Measurements from ENCODE around the gene CIC. TPM values are rescaled to one million over a fixed set of nuclear protein-coding genes. Genes with fewer than 3 reads are reported as not detected.

CIC gene
- polyA plus RNA-seq, 1 donor (not counting 4 experiments of a cell fraction or from before 2014, with no cell fraction given) = 3.1 TPM

DNA sequence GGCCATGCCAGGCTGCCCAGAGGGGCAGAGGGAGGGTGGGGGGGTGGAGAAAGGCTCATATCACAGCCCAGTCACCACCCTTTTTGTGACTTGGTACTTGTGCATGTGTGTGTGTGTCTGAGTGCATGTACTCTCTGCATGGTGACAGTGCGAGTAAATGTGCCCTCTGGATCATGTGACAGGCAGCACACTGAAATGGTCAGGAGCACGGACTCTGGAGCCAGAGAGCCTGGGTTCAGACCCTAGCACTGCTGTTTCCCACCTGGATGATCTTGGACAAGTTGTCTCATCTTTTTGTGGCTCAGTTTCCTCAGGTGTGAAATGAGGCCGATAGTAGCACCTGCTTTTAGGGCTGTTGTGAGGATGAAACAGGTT, 2.0 kb downstream of the CIC start:
- H3K9me3 ChIP-seq (ENCODE audit: control insufficient read depth, low read depth, low read length) = no peaks in the 10 kb centered on the region
- H3K4me3 ChIP-seq (ENCODE audit: control insufficient read depth in 2 of 3, extremely low read depth in 1 of 3, insufficient read depth in 2 of 3, low read depth in 1 of 3, low read length in 3 of 3) = peak overlapping the region in 2 of 3 experiments; percentile 6 to 59
- H3K36me3 ChIP-seq (ENCODE audit: control insufficient read depth in 2 of 2, extremely low read depth in 1 of 2, insufficient read depth in 2 of 2, low read length in 2 of 2) = peaks cover 19 to 23% of the 10 kb centered on the region in 2 experiments
- no peak for TF ChIP-seq CTCF (optimal IDR thresholded peaks at IDR 0.05 in 1 of 3, IDR thresholded peaks at IDR 0.05 in 1 of 3, conservative IDR thresholded peaks at IDR 0.05 in 1 of 3; ENCODE audit: extremely low read depth in 1 of 3, insufficient read depth in 2 of 3, low read length in 3 of 3)
- no peak for TF ChIP-seq EZH2 (IDR thresholded peaks at IDR 0.05; ENCODE audit: low read length)
- no peak overlapping the region for H2AFZ ChIP-seq (ENCODE audit: control insufficient read depth, low read length)
- H3K27me3 ChIP-seq (ENCODE audit: control insufficient read depth, extremely low read depth, insufficient read depth, low read length) = no peaks in the 10 kb centered on the region
- H3K27ac ChIP-seq (ENCODE audit: control insufficient read depth, insufficient read depth, low read length) = peak overlapping the region; percentile 72
- H3K79me2 ChIP-seq (ENCODE audit: control insufficient read depth, insufficient read depth, low read length) = peaks cover 55% of the 10 kb centered on the region
- dilution Hi-C loops (cut with MboI; ENCODE audit: extremely low pct_ligation_motif_present, low sequenced_read_pairs) = no loop called here
- peaks cover under 1% of the 10 kb centered on the region for H3K9me1 ChIP-seq (ENCODE audit: control insufficient read depth, extremely low read depth, insufficient read depth, low read length)
- peak overlapping the region; percentile 56 for H3K9ac ChIP-seq (ENCODE audit: control insufficient read depth, extremely low read depth, insufficient read depth, low read length)
- H3K4me1 ChIP-seq (ENCODE audit: control insufficient read depth, extremely low read depth, insufficient read depth, low read length) = peaks cover 34% of the 10 kb centered on the region
- DNase-seq (ENCODE audit: low read depth, low spot score) = no peak
- H3K4me2 ChIP-seq (ENCODE audit: control insufficient read depth, extremely low read depth, insufficient read depth, low read depth, low read length) = peak overlapping the region; percentile 97
- FAIRE-seq = no peak
- no peaks in the 10 kb centered on the region for H4K20me1 ChIP-seq (ENCODE audit: control insufficient read depth, extremely low read depth, insufficient read depth, low read length)

- H2AFZ ChIP-seq (ENCODE audit: control insufficient read depth, low read length) = no peak overlapping the region
- peaks cover 19 to 29% of the 10 kb centered on the region in 2 experiments for H3K36me3 ChIP-seq (ENCODE audit: control insufficient read depth in 2 of 2, extremely low read depth in 1 of 2, insufficient read depth in 2 of 2, low read length in 2 of 2)
- no peak for DNase-seq (ENCODE audit: low read depth, low spot score)
- no peak overlapping the region for H3K4me3 ChIP-seq (ENCODE audit: control insufficient read depth in 2 of 3, extremely low read depth in 1 of 3, insufficient read depth in 2 of 3, low read depth in 1 of 3, low read length in 3 of 3)
- no peak for TF ChIP-seq EZH2 (IDR thresholded peaks at IDR 0.05; ENCODE audit: low read length)
- no peak for TF ChIP-seq CTCF (optimal IDR thresholded peaks at IDR 0.05 in 1 of 3, IDR thresholded peaks at IDR 0.05 in 1 of 3, conservative IDR thresholded peaks at IDR 0.05 in 1 of 3; ENCODE audit: extremely low read depth in 1 of 3, insufficient read depth in 2 of 3, low read length in 3 of 3)
- no peak overlapping the region for H3K27ac ChIP-seq (ENCODE audit: control insufficient read depth, insufficient read depth, low read length)
- peaks cover 44% of the 10 kb centered on the region for H3K4me1 ChIP-seq (ENCODE audit: control insufficient read depth, extremely low read depth, insufficient read depth, low read length)
- H3K9me1 ChIP-seq (ENCODE audit: control insufficient read depth, extremely low read depth, insufficient read depth, low read length) = peaks cover 2% of the 10 kb centered on the region
- H3K9me3 ChIP-seq (ENCODE audit: control insufficient read depth, low read depth, low read length) = no peaks in the 10 kb centered on the region
- no peak overlapping the region for H3K9ac ChIP-seq (ENCODE audit: control insufficient read depth, extremely low read depth, insufficient read depth, low read length)
- peaks cover 61% of the 10 kb centered on the region for H3K79me2 ChIP-seq (ENCODE audit: control insufficient read depth, insufficient read depth, low read length)
- FAIRE-seq = no peak
- no peaks in the 10 kb centered on the region for H4K20me1 ChIP-seq (ENCODE audit: control insufficient read depth, extremely low read depth, insufficient read depth, low read length)
- H3K27me3 ChIP-seq (ENCODE audit: control insufficient read depth, extremely low read depth, insufficient read depth, low read length) = no peaks in the 10 kb centered on the region
- dilution Hi-C loops (cut with MboI; ENCODE audit: extremely low pct_ligation_motif_present, low sequenced_read_pairs) = no loop called here
- H3K4me2 ChIP-seq (ENCODE audit: control insufficient read depth, extremely low read depth, insufficient read depth, low read depth, low read length) = no peak overlapping the region
Measured at GRCh38 chr19:42271861-42272534, 2.9 kb downstream of the CIC start.
